Liver (tissue), 3 donors: ENCODE measurements around the gene PFKL.

Experiments
- CTCF ChIP-seq: fragments of 150-350 bp; IDR thresholded peaks from 2 replicates; pipeline ENCODE4 v1.5.1; 2017; ENCODE audit warnings: improper control_type of control experiment, low read depth, low read length; ENCODE audit not compliant: missing input control
- HNF4A ChIP-seq, 2 donors: conservative IDR thresholded peaks; 2 replicates each; pipeline ENCODE4 v1.6.1; 2016; ENCODE audit warnings: antibody characterized with exemption in 2 of 2, mild to moderate bottlenecking in 2 of 2
- TF ChIP-seq, protein P1 (sequence below): IDR thresholded peaks from 2 replicates; pipeline ENCODE4 v1.6.1; 2016; ENCODE audit warnings: antibody characterized with exemption
- donor health status: healthy.
- donor health status: healthy.

DNA sequence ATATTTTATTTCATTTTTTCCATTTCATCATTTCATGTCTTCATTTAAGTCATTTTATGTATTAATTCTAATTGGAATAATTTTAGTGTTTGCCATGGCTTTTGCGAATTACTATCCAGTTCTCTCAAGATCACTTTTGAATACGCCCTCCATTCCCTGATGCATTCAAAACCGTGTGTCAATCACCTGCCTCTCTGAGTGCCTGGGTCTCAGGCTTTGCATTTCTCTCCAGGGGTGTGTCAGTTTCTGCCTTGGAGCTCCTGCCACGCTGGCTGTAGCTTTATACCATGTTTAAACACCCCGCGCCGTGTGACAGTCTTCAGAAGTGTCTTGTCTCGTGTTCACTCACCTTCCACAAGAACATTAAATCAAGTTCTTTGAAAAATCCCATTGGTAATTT, 30.8 kb upstream of the PFKL start:
- TF ChIP-seq, protein P1, sequence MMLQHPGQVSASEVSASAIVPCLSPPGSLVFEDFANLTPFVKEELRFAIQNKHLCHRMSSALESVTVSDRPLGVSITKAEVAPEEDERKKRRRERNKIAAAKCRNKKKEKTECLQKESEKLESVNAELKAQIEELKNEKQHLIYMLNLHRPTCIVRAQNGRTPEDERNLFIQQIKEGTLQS, result no peak
- no peak for TF ChIP-seq CTCF
- TF ChIP-seq HNF4A (conservative IDR thresholded peaks at IDR 0.05), result no peak
